Ishikawa (cell line): ENCODE data around the gene LPP.
A peak's percentile ranks its signal among the peaks of the same experiment; 100 is the strongest.

ENCODE experiments used
- CEBPB ChIP-seq: IDR thresholded peaks from 2 replicates; pipeline ENCODE4 v1.6.1; 2012
- CREB1 ChIP-seq: IDR thresholded peaks from 2 replicates; pipeline ENCODE4 v1.6.1; 2012; ENCODE audit warnings: low read depth
- EGR1 ChIP-seq: IDR thresholded peaks from 2 replicates; pipeline ENCODE4 v1.6.1; 2012
- EP300 ChIP-seq: IDR thresholded peaks from 2 replicates; pipeline ENCODE4 v1.6.1; 2012; ENCODE audit warnings: borderline replicate concordance
- FOXM1 ChIP-seq: IDR thresholded peaks from 2 replicates; pipeline ENCODE4 v1.6.1; 2012; ENCODE audit warnings: low read depth, borderline replicate concordance
- MAX ChIP-seq: IDR thresholded peaks from 2 replicates; pipeline ENCODE4 v1.6.1; 2012
- NFIC ChIP-seq: IDR thresholded peaks from 2 replicates; pipeline ENCODE4 v1.6.1; 2012
- RAD21 ChIP-seq: IDR thresholded peaks from 2 replicates; pipeline ENCODE4 v1.6.1; 2012; ENCODE audit warnings: low read depth
- REST ChIP-seq: IDR thresholded peaks from 2 replicates; pipeline ENCODE4 v1.6.1; 2012; ENCODE audit warnings: low read depth, mild to moderate bottlenecking
- TAF1 ChIP-seq: IDR thresholded peaks from 2 replicates; pipeline ENCODE4 v1.6.1; 2012; ENCODE audit warnings: low read depth, mild to moderate bottlenecking
- TCF12 ChIP-seq: IDR thresholded peaks from 2 replicates; pipeline ENCODE4 v1.6.1; 2012; ENCODE audit warnings: low read depth
- TEAD4 ChIP-seq: IDR thresholded peaks from 2 replicates; pipeline ENCODE4 v1.6.1; 2012
- USF1 ChIP-seq: IDR thresholded peaks from 2 replicates; pipeline ENCODE4 v1.6.1; 2012
- YY1 ChIP-seq: IDR thresholded peaks from 2 replicates; pipeline ENCODE4 v1.6.1; 2012; ENCODE audit warnings: low read depth
- ZBTB7A ChIP-seq: IDR thresholded peaks from 2 replicates; pipeline ENCODE4 v1.6.1; 2012; ENCODE audit warnings: low read depth

LPP gene

GRCh38 chr3:188465311-188465710 lies 311.4 kb downstream of the LPP start:
- TF ChIP-seq EP300: no peak
- no peak for TF ChIP-seq TEAD4
- no peak for TF ChIP-seq RAD21
- TF ChIP-seq FOXM1: no peak
- no peak for TF ChIP-seq MAX
- no peak for TF ChIP-seq ZBTB7A
- no peak for TF ChIP-seq EGR1
- no peak for TF ChIP-seq REST
- no peak for TF ChIP-seq CEBPB
- no peak for TF ChIP-seq USF1
- no peak for TF ChIP-seq NFIC
- TF ChIP-seq CREB1: no peak
- no peak for TF ChIP-seq TAF1

- no peak; the same call in 1 of the 2 replicates for TF ChIP-seq FOXM1
- TF ChIP-seq TEAD4: peak; percentile 86
- TF ChIP-seq CEBPB: no peak
- no peak for TF ChIP-seq ZBTB7A
- TF ChIP-seq EGR1: no peak
- TF ChIP-seq NFIC: peak; percentile 85
- no peak for TF ChIP-seq RAD21
- TF ChIP-seq TCF12: peak; percentile 76; the same call in 1 of the 2 replicates
- TF ChIP-seq MAX: 0 out of 2 replicates have a peak, but pooled peaks have one; percentile 5
- TF ChIP-seq REST: no peak
- TF ChIP-seq EP300: 0 out of 2 replicates have a peak, but pooled peaks have one; percentile 53
Measured at GRCh38 chr3:188468196-188468595, 314.2 kb downstream of the LPP start.

GRCh38 chr3:188468662-188469061 lies 314.7 kb downstream of the LPP start:
- TF ChIP-seq FOXM1 (peak; percentile 38; the same call in 1 of the 2 replicates), EP300 (peak; percentile 74; the same call in 1 of the 2 replicates), REST (no peak), EGR1 (no peak), CEBPB (peak; percentile 65), TAF1 (no peak), USF1 (0 out of 2 replicates have a peak, but pooled peaks have one; percentile 32), NFIC (peak; percentile 93), ZBTB7A (no peak), CREB1 (no peak), TEAD4 (peak; percentile 76), TCF12 (peak; percentile 81), RAD21 (peak; percentile 34; the same call in 1 of the 2 replicates), MAX (no peak; the same call in none of the 2 replicates), YY1 (peak; percentile 62)

- TF ChIP-seq TCF12: no peak
Measured at GRCh38 chr3:188469228-188469885, 315.4 kb downstream of the LPP start.
